ENCODE results near the gene TSPOAP1.

Gene TSPOAP1

GRCh38 chr17:58318065-58318481, 10.5 kb downstream of the TSPOAP1 start:
- DNase-seq (ENCODE audit: low read depth, low spot score), result no peak

DNA sequence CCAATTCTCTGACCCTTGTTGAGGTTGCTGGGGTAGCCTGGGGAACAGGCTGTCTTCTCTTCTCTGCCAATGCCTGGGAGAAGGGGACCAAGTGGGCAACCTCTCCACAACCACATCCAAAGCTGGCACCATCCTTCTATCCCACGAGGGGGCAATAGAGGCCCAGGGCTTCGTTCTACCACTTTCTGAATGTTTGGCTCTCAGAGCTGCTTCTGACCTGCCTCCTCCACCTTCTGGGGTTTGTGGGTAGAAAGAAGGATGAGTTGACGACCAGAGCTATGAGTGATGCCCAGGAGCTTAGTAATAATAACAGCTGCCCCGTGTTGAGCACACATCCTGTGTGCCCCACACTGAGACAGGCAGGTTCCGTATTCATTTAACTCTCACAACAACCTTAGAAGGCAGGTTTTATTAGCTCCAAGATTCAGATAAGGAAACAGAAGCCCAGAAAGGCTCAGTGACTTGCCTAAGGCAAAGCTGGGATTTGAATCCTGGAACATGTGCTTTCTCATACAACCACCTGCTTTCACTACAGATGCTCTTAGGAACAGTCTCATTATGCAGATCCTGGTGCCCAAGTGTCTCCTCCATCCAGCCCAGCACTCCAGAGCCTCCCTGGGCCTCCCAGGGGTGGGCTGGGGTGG, 11.1 kb downstream of the TSPOAP1 start:
- DNase-seq (ENCODE audit: low read depth, low spot score), result peak; percentile 83

GRCh38 chr17:58316260-58316960, 12.2 kb downstream of the TSPOAP1 start:
- no peak for DNase-seq (ENCODE audit: low read depth, low spot score)

GRCh38 chr17:58315750-58316149, 12.8 kb downstream of the TSPOAP1 start:
- DNase-seq (ENCODE audit: low read depth, low spot score), result no peak

DNA sequence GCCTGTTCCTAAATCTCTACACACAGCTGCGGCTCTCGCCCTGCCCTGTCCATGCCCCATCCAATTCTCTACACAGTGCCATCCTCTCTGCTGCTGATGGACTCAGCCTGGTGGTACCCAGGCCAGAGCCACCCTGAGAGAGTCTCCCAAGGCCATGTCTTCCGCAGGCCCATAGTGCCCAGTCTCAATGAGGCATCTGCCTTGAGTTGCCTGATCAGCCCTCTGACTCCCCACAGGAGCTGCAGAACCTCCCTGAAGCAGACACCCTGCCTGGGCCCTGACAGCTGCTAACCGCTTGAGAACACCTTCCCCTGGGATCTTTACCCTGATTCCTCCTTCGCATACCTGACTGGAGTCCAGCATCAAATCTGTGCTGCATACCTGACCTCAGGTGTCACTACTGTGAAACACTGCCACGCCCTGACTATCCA, 13.3 kb downstream of the TSPOAP1 start:
- DNase-seq (ENCODE audit: low read depth, low spot score), result no peak

DNA sequence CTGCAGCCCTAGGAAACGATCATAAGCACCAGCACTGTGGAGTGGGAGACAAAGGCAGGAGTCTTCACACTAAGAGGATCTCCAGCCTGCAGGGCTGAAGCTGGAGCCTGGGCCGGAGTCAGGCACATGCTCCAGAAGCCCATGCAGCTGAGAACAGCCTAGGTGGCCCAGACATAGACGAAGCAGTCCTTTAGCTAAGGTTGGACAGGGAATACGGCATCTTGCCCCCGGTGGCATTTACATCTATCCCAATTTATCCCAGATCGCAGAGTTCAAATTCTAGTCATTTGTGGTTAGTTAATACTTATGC, 13.9 kb downstream of the TSPOAP1 start:
- DNase-seq (ENCODE audit: low read depth, low spot score), result no peak

DNA sequence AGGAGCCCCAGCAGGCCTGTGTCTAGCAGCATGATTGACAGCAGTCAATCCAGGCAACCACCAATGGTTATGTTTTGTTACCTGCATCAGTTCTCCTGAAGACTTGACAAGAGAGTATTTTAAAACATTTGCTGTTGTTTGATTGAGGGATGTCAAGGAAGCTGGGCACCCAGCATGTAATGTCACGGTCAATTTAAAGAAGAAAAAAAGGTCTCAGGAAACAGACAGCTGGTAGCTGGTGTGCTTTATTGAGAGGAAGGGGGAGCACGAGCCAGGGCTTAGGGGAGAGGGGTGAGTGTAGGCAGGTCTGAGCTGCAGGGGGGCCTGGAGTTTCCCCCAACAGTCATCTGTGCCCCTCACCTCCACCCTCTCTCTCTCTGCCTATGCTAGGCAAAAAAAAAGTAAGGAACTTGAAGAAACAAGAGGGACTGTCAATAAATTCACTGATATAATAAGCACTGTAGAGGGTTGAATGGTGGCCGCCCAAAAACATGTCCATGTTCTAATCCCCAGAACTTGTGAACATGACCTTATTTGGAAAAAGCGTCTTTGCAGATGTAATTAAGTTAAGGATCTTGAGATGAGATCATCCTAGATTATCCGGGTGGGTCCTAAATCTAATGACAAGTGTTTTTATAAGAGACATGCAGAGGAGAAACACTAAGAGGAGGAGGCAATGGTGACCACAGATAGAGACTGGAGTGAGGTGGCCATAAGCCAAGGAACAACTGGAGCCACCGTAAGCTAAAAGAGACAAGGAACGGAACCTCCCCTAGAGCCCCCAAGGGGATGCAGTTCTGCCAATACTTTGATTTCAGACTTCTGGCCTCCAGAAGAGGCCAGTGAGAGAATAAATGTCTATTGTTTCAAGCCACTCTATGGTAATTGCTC, 14.5 kb downstream of the TSPOAP1 start:
- no peak for DNase-seq (ENCODE audit: low read depth, low spot score)

GRCh38 chr17:58312829-58313228, 15.8 kb downstream of the TSPOAP1 start:
- DNase-seq (ENCODE audit: low read depth, low spot score), result no peak

DNA sequence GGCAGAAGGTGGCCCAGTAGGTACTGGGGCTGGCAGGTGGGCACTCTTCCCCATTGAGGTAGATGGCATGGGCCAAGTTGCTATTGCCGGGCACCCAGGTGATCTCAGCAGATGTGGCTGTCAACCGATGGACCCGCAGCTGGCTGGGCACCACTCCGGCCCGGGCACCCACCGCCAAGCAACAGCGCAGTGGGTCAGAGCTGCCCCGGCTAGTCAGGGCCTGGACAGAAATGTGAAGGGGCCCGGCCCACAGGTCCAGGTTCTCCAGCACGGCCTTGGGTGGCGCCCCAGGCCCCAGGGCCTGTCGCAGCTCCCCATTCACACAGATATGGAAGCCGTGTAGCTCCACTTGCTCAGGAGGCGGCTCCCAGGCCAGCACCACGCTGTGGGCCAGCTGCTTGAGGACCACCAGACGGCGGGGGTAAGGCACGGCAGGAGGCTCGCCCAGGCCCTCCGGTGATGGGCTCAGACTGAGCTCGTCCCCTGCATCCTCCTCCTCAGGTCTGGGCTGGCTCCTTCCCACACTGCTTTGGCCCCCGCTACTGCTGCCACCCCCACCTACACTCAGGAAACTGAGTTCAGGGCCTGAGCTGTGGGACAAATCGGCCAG, 16.5 kb downstream of the TSPOAP1 start:
- no peak for DNase-seq (ENCODE audit: low read depth, low spot score)

DNA sequence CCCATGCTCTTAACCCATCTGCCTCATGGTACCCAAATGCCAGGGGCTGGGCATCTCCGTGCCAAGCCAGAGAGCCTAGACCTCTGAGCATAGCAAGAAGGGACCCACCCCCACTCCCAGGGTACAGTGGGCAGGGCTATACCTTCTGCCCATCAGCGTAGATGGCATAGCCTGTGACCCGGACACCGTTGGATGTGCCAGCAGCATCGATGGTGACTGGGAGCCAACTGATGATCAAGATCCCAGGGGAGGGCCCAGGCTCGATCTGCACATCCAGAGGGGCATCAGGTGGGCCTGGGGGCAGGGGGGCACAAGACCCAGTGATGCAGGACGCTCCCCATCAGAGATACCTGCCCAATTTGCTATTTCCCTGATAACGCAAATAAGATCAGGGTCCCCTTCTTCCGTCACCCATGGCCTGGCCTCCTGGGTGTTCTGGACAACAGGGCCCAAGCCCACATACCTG, 17.1 kb downstream of the TSPOAP1 start:
- DNase-seq (ENCODE audit: low read depth, low spot score), result no peak

DNA sequence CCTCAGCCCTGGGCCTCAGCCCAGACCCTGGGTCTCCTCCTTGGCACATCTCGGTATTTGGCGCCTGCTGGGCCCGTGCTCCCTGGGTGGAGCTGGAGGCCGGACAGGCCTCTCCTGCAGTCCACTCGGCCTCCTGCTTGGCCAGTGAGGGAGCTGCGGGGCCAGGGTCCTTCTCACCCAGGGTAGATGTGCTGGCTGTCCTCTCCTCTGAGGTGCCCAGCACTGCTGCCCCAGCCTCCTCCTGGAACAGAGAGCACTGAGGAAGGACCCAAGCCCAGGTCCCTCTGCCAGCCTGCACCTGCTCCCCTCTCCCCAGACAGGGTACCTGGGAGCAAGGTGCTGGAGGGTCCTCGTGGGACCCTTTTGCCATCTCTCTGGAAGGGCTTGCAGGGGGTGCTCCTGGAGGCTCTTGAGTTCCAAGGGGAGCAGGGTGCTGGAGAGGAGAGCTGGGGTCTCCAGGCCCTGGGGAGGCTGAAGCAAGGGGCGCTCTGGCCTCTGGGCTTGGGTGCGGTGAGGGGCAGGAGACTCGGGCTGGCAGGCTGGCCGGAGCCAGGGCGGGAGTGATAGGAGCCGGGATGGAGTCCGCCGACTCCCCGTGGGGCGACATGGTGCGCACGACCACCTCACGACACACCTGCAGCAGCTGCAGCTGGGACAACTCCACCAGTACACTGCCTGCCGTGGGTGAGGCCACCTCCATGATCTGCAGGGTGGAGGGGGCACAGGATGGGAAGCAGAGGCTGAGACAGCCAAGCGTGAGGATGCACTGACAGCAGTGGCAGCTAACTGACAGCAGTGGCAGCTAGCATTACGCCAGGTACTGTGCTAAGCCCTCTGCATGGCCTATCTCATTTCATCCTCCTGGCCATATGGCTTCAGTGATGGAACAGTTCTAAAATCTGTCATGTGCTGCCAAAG, 17.8 kb downstream of the TSPOAP1 start:
- DNase-seq (ENCODE audit: low read depth, low spot score), result no peak

- no peak for DNase-seq (ENCODE audit: low read depth, low spot score)
Observed at GRCh38 chr17:58309918-58310259, 18.7 kb downstream of the TSPOAP1 start.

GRCh38 chr17:58308985-58309917, 19.3 kb downstream of the TSPOAP1 start:
- no peak for DNase-seq (ENCODE audit: low read depth, low spot score)

DNA sequence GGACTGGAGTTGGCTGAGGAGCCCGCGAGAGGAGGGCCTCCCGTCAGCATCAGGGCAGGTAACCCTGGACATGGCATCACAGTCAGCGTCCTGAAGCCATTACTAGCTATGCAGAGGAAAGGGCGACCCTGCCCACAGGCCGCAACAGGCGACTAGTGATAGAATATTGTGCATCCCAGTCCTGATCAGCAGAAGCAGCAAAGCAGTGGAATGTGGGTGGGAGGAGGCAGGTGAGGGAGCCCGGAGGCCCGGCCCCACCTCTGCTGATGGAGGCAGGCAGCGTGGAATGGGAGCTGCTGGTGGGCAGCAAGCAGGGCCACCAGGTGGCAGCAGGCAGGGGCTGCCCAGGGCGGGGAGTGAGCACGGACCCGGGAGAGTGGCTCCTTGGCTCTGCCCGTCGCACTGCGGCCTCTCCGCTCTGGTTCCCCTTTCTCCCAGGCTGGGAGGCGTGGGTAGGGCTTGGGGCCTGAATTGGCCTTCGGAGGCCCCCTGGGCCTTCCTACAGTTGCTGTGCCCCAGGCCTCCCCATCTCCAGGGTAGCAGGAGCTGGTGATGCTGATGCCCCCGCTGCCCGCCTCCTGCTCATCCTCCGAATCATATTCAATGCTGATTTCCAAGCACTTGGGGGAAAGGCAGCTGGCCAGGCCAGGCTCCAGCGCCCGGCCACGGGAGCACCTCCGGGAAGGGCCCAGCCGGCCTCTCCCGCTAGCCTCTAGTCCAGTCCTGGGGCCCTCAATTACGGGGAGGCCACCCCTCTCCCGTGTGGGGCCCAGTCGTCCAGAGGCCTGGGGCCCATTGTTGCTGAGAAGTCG, 20.2 kb downstream of the TSPOAP1 start:
- peak; percentile 74 for DNase-seq (ENCODE audit: low read depth, low spot score)

DNA sequence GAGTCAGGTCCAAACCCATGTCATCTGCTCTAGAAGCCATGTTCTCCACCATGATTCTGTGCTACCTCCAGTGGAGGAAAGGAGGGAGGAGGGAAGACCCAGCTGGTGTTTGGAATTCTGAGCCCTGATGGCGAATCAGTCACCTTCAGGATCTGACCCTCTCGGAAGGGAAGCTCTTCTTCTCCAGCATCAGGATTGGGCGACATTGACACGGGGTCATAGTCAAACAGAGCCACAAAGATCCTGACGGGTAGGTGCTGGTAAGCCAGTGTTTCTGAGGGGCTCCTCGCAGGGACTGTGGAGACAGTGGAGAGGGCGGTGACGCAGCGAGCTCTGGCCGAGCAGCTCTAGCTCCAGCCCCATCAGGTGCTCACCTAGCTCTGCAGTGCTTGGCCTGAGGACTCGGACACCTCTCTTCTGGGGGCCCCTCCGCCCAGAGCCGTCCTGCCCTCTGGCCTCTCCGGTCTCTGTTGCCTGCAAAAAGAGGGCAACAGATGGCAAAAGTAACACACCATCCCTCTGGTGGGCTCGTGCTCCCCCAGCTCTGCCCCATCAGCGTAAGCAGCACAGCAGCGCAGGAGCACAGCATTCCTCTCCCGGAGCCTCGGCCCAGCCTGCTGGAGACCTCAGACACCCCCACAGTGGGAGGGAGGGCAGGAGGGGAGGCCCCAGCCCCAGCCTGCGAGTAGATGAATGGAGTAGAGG, 21.0 kb downstream of the TSPOAP1 start:
- no peak for DNase-seq (ENCODE audit: low read depth, low spot score)

DNA sequence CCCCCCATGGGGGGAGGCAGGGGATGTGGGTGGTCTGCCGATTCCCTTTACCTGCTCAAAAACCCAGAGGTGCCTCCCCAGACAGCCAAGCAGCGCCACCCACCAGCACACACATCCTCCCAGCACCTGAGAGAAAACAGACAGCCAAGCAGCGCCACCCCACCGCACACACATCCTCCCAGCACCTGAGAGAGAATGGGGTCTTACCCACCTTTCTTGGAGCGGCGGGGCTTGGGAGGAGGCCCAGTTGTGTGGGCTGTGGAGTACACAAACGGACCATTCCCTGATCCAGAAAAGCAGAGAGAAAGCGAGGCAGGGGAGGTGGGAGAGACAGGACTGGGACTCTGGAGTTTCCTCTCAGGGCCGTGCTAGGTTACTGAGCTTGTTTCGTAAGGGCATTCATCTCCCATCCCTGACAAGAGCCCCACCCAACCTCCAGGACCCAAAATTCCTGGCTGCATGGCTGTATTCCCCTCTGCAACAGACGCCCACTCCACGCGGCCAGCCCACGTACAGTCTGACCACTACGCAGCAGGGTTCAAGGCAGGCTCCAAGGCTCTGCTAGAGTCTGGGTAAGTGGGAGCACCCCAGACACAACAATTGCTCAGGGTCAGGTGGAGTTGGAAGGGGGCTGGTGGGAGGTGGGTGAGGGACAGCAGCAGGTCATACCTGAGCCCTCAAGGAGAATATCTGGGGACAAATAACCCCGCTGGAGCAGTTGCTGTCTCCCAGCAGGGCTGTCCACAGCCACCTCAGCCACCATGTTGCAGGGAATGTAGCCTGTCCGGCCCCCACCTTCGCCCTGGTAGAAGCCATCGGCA, 22.3 kb downstream of the TSPOAP1 start:
- no peak for DNase-seq (ENCODE audit: low read depth, low spot score)

DNA sequence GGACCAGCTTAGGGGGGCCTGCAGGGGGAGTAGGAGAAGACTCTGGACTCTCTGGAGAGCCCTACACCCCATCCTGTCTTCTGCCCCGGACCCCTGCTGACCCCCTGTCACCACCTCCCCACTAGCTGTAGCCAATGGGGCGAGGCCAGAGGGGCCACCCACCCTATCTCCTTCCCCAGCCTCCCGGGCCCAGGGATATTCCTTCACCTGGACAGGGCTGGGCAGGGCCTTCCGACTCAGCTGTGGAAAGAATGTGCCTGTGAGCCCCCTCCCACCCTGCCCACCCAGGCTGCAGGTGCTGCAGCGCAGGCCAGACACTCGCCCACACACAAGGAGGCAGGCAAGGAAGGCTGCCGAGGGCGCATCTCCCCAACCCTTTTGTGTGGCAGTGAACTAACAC, 23.0 kb downstream of the TSPOAP1 start:
- no peak for DNase-seq (ENCODE audit: low read depth, low spot score)

Data from ELF-1 (cell line).